AG09319 (cell line): ENCODE results near the gene SCGN.

Experiments used
- DNase-seq: peaks from one replicate; pipeline ENCODE4 v3.0.0-alpha.2; 2010; ENCODE audit warnings: low read depth; ENCODE audit errors: extremely low read depth
- TF ChIP-seq, protein P1 (sequence below): IDR thresholded peaks from 2 replicates; pipeline ENCODE4 v1.5.1; 2011; ENCODE audit warnings: low read depth, mild to moderate bottlenecking, inconsistent platforms, low read length, moderate library complexity

SCGN gene

DNA sequence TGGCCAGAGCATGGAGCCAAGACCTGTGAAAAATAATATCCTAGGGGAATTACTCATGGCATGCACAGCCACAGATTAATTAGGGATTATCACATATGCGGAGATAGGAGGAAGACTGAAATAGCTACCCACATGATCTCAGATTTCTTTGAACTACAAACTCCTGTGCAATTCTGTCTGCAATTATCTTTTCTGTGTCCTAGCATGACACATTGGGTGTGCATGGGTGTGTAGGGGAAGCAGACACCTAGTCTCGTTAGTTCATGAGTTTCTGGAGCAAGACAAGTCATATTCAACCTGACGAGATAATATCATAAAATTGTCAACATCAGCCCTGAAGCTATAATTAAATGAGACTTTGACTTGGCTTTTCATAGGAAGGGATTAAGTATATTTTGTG, 98.9 kb downstream of the SCGN start:
- DNase-seq = no peak
- TF ChIP-seq, protein P1, sequence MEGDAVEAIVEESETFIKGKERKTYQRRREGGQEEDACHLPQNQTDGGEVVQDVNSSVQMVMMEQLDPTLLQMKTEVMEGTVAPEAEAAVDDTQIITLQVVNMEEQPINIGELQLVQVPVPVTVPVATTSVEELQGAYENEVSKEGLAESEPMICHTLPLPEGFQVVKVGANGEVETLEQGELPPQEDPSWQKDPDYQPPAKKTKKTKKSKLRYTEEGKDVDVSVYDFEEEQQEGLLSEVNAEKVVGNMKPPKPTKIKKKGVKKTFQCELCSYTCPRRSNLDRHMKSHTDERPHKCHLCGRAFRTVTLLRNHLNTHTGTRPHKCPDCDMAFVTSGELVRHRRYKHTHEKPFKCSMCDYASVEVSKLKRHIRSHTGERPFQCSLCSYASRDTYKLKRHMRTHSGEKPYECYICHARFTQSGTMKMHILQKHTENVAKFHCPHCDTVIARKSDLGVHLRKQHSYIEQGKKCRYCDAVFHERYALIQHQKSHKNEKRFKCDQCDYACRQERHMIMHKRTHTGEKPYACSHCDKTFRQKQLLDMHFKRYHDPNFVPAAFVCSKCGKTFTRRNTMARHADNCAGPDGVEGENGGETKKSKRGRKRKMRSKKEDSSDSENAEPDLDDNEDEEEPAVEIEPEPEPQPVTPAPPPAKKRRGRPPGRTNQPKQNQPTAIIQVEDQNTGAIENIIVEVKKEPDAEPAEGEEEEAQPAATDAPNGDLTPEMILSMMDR = no peak
